Esophagus muscularis mucosa (tissue), 4 donors: ENCODE measurements around the gene NCKAP5. TPM values are rescaled to one million over a fixed set of nuclear protein-coding genes. Genes with fewer than 3 reads are reported as not detected.

Experiments
- DNase-seq: peaks from one replicate; pipeline ENCODE4 v3.0.0-alpha.2; 2017; ENCODE audit errors: extremely low spot score
- H3K27ac ChIP-seq, 4 donors: fragments of 200-600 bp; sonication (generic); replicated peaks in 1 of 4; 1 replicate in 3 of 4; 2 replicates in 1 of 4; pipeline ENCODE4 v1.5.1; 2016 to 2019; ENCODE audit warnings: mild to moderate bottlenecking in 1 of 4
- H3K27me3 ChIP-seq, 4 donors: fragments of 200-600 bp; sonication (generic); one replicate each; pipeline versions ENCODE4 v1.5.1 to v1.6.0; 2016 to 2019
- H3K36me3 ChIP-seq, 4 donors: fragments of 200-600 bp; sonication (generic); one replicate each; pipeline ENCODE4 v1.5.1; 2016 to 2019
- H3K4me1 ChIP-seq, 4 donors: fragments of 200-600 bp; sonication (generic); one replicate each; pipeline ENCODE4 v1.5.1; 2016 to 2019
- H3K4me3 ChIP-seq, 4 donors: fragments of 200-600 bp; sonication (generic); 1 replicate in 2 of 4; 2 replicates in 2 of 4; pipeline ENCODE4 v1.5.1; 2016 to 2019; ENCODE audit warnings: mild to moderate bottlenecking in 4 of 4, moderate library complexity in 1 of 4
- H3K9me3 ChIP-seq, 4 donors: fragments of 200-600 bp; sonication (generic); 1 replicate in 3 of 4; 2 replicates in 1 of 4; pipeline ENCODE4 v1.5.1; 2016 to 2019
- EP300 ChIP-seq: sonication (generic); formaldehyde crosslinking; IDR thresholded peaks from one replicate; pipeline ENCODE4 v1.6.1; 2017; ENCODE audit warnings: antibody characterized with exemption
- POLR2A ChIP-seq: fragments of 450-650 bp; IDR thresholded peaks from one replicate; pipeline ENCODE4 v1.6.1; 2017; ENCODE audit warnings: antibody characterized with exemption, moderate library complexity, mild to moderate bottlenecking, low read depth
- POLR2AphosphoS5 ChIP-seq, 2 donors: sonication (generic); formaldehyde crosslinking; IDR thresholded peaks; one replicate each; pipeline ENCODE4 v1.6.1; 2017; ENCODE audit warnings: antibody characterized with exemption in 2 of 2
- WGBS: methylation state at CpG from one replicate; pipeline ENCODE4 v1.1.5; 2018; 5-methylcytosine and 5-hydroxymethylcytosine counted together
- intact Hi-C: fragments of 100-400 bp; cut with DNase I; formaldehyde crosslinking; loops from one replicate; pipeline ENCODE4 v1.15.1; 2023
- total RNA-seq, 4 donors: library from RNA; depleted of rRNA; stranded (reverse); fragments of >200 nt; gene quantifications; one replicate each; pipeline versions ENCODE4 v1.1.0 to v1.2.1, GENCODE V29; 2016
- TF ChIP-seq, protein P1 (sequence below), 3 experiments: fragments of 200-600 bp in 2 of 3; fragments of 450-650 bp in 1 of 3; sonication (generic) in 2 of 3; IDR thresholded peaks; one replicate each; pipeline ENCODE4 v1.5.1; 2017 to 2019; ENCODE audit warnings: antibody characterized with exemption in 3 of 3, mild to moderate bottlenecking in 2 of 3, moderate library complexity in 1 of 3

Gene NCKAP5
- total RNA-seq, 4 donors from 2014 or later = 0.33 to 1.8 (median 1.0) TPM

DNA sequence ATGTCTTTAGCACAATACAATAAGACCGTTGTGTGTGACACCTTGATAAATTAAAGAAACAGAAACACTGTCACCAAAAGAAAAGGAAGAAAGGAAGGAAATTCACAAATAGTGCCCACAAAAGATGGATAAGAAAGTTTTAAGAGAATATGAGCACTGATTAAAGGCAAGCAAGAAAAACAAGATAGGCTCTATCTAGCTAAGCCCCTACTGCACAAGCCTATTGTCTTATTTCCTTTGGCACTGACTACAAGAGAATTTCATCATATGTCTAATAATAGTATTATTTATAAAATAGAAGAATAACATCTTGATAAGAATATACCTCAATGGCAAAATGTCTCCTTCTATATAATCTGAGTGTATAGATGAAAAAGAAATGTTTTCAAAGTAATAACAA is 335.7 kb downstream of the NCKAP5 start:
- Histone ChIP-seq H3K4me1 (peaks cover 0 to 14% (median 0%) of the 10 kb centered on the region in 4 donors), H3K4me3 (no peak overlapping the region), H3K27ac (no peak overlapping the region), H3K9me3 (no peaks in the 10 kb centered on the region), H3K27me3 (no peaks in the 10 kb centered on the region), H3K36me3 (no peaks in the 10 kb centered on the region)
- 41% methylated on average over 1 of the region's 1 CpG for WGBS
- DNase-seq = no peak
- TF ChIP-seq, protein P1, sequence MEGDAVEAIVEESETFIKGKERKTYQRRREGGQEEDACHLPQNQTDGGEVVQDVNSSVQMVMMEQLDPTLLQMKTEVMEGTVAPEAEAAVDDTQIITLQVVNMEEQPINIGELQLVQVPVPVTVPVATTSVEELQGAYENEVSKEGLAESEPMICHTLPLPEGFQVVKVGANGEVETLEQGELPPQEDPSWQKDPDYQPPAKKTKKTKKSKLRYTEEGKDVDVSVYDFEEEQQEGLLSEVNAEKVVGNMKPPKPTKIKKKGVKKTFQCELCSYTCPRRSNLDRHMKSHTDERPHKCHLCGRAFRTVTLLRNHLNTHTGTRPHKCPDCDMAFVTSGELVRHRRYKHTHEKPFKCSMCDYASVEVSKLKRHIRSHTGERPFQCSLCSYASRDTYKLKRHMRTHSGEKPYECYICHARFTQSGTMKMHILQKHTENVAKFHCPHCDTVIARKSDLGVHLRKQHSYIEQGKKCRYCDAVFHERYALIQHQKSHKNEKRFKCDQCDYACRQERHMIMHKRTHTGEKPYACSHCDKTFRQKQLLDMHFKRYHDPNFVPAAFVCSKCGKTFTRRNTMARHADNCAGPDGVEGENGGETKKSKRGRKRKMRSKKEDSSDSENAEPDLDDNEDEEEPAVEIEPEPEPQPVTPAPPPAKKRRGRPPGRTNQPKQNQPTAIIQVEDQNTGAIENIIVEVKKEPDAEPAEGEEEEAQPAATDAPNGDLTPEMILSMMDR (IDR thresholded peaks at IDR 0.05) = no peak
- intact Hi-C loops = no loop called here

DNA sequence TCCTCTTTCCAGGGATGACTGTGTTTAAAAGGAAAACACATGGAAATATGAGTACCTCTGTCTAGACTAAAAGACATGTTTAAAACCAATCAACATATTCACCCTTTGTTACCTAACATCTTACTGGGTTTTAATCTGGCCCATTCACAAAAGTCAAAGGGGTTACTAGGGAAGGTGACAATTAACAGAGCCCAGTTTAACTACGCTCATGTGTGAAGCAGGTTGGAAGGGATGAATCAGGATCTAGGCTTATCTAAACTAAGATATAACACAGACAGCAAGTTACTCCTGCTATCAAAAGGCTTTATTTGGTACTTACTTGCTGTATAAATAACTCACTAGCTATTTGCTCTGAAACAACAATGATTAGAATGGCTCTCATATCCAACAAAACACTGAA is 337.0 kb downstream of the NCKAP5 start:
- Histone ChIP-seq H3K27me3 (no peaks in the 10 kb centered on the region), H3K27ac (no peak overlapping the region), H3K36me3 (no peaks in the 10 kb centered on the region), H3K9me3 (no peaks in the 10 kb centered on the region), H3K4me3 (no peak overlapping the region), H3K4me1 (peaks cover 0 to 14% (median 0%) of the 10 kb centered on the region in 4 donors)
- 89% methylated on average over 1 of the region's 1 CpG for WGBS
- TF ChIP-seq POLR2A = no peak
- TF ChIP-seq EP300 = no peak
- DNase-seq = no peak
- intact Hi-C loops = no loop called here

DNA sequence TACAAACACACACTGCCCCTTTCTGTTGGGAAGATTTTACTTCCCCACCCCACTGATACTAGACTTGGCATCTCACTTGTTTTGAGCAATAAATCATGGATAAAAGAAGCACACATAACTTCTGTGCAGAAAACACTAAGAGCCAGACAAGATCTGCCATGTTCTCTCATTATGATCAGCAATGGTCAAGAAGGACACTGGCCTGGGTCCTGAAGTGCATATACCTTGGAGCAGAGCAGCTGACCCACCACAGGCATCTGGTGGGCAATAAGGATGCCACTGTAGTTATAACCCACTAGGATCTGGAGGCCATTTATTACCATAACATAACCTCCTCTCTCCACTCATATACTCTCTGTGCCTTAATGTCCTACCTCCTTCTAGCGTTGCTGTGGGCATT is 338.3 kb downstream of the NCKAP5 start:
- no peaks in the 10 kb centered on the region for H3K9me3 ChIP-seq
- 86% methylated on average over 1 of the region's 1 CpG for WGBS
- intact Hi-C loops = no loop called here

DNA sequence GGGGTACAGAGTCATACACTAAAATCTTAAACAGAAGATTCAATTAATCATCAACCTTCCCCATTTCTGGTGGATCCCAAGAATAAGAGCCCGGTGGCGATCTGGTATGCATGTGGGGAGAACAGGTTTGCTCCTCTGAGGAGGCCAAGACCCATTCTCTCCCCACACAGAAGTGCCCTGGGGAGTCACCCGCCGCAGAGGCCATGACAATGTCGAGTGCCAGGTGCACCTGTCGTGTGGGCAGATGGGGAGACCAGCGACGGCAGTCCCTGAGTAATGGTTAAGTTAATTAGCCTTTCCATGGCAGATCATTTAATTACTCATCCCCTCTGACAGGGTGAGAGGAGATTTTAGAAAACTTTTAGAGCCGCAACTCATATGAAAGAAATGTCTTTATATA is 345.0 kb downstream of the NCKAP5 start:
- DNase-seq = no peak
- no peaks in the 10 kb centered on the region for H3K36me3 ChIP-seq
- WGBS = 85% methylated on average over 9 of the region's 9 CpGs
- H3K4me1 ChIP-seq = no peaks in the 10 kb centered on the region
- no peak overlapping the region for H3K27ac ChIP-seq
- no peaks in the 10 kb centered on the region for H3K27me3 ChIP-seq
- intact Hi-C loops = no loop called here
- no peak overlapping the region for H3K4me3 ChIP-seq
- H3K9me3 ChIP-seq = no peaks in the 10 kb centered on the region
- TF ChIP-seq POLR2A (no peak), POLR2AphosphoS5 (IDR thresholded peaks at IDR 0.05) (no peak), EP300 (no peak)
- TF ChIP-seq, protein P1 (IDR thresholded peaks at IDR 0.05) = no peak

More for the DNA sequence above, 338.3 kb downstream of the NCKAP5 start:
- Histone ChIP-seq H3K27ac (no peak overlapping the region), H3K36me3 (no peaks in the 10 kb centered on the region), H3K4me3 (no peak overlapping the region), H3K4me1 (peaks cover 0 to 14% (median 0%) of the 10 kb centered on the region in 4 donors), H3K27me3 (no peaks in the 10 kb centered on the region)
- TF ChIP-seq POLR2AphosphoS5 (IDR thresholded peaks at IDR 0.05) = no peak
- no peak for TF ChIP-seq EP300
- no peak for TF ChIP-seq POLR2A
- TF ChIP-seq, protein P1 (IDR thresholded peaks at IDR 0.05) = no peak
- DNase-seq = no peak

DNA sequence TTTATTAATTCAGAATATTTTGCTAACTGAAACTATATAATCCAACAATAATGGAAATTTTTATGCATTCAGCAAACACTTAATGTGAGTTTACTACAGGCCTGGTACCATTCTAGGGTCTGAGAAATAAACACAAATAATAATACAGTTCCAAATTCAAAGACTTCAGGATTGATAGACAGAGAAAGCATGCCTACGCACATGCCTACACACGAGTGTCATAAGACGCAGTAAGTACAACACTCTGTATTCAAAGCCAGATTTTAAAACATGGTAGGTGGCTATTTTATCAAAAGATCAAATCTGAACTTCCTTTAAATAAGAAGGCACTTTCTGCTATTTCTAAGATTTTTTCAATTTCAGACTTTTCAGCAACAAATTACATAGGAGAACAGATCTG is 346.9 kb downstream of the NCKAP5 start:
- H3K36me3 ChIP-seq = no peaks in the 10 kb centered on the region
- DNase-seq = no peak
- TF ChIP-seq, protein P1 (IDR thresholded peaks at IDR 0.05) = no peak
- TF ChIP-seq POLR2A = no peak
- no peak for TF ChIP-seq EP300
- no peak for TF ChIP-seq POLR2AphosphoS5 (IDR thresholded peaks at IDR 0.05)
- H3K9me3 ChIP-seq = no peaks in the 10 kb centered on the region
- no peak overlapping the region for H3K27ac ChIP-seq
- no peak overlapping the region for H3K4me3 ChIP-seq
- intact Hi-C loops = no loop called here
- H3K27me3 ChIP-seq = no peaks in the 10 kb centered on the region
- WGBS = 94% methylated on average over 3 of the region's 3 CpGs
- no peaks in the 10 kb centered on the region for H3K4me1 ChIP-seq
